Measurements from ENCODE around the gene TEX52.
"Not testable (repeated sequence)": the region's sequence is repeated elsewhere in the genome, so short reads cannot be mapped to it uniquely, and the experiment has no call there.

TEX52 gene

DNA sequence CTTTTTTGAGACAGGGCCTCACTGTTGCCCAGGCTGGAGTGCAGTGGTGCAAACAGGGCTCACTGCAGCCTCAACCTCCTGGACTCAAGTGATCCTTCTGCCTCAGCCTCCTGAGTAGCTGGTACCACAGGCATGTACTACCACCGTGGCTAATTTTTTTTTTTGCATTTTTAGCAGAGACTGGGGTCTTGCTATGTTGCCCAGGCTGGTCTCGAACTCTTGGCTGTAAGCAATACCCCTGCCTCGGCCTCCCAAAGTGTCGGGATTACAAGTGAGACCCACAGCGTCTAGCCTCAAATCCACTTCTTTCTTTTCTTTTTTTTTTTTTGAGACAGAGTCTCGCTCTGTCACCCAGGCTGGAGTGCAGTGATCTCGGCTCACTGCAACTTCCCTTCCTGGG, 6.6 kb upstream of the TEX52 start:
- DNase-seq: not testable (repeated sequence)

GRCh38 chr12:2862876-2863275, 6.0 kb upstream of the TEX52 start:
- no peak for DNase-seq

DNA sequence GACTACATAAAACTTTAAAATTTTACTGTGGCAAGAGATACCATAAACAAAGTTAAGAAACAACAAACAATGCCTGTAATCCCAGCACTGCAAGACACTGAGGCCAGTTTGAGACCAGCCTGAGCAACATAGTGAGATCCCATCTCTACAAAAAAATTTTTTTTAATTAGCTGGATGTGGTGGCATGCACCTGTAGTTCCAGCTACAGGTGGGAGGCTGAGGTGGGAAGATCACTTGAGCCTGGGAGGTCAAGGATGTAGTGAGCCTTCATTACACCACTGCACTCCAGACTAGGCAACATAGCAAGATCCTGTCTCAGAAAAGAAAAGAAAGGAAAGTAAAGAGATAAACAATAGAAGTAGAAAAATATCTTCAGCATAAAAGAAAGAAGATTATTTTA, 3.3 kb upstream of the TEX52 start:
- DNase-seq: no peak

DNA sequence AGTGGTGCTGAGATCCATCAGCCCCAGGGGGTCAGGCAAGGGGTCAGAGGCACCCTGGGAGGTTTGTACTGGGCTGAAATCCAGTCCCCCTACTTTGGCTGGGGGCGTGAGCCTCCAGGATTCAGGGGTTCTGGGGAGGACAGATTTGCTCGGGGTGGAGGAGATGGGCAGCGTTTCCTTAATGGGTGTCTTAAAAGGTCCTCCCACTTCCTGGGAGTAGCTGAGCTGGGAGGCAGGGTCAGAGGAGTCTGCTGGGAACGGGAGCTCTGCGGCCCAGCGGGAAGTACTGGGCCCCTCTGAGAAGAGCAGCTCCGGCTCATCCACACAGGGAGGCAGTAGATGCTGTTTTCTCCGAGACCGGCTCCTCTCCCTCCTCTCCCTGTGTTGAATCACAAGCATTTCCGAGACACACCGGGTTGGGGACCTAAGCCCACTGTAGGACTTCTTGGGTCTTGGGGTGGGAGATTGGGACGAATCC, 2.1 kb upstream of the TEX52 start:
- DNase-seq: no peak

DNA sequence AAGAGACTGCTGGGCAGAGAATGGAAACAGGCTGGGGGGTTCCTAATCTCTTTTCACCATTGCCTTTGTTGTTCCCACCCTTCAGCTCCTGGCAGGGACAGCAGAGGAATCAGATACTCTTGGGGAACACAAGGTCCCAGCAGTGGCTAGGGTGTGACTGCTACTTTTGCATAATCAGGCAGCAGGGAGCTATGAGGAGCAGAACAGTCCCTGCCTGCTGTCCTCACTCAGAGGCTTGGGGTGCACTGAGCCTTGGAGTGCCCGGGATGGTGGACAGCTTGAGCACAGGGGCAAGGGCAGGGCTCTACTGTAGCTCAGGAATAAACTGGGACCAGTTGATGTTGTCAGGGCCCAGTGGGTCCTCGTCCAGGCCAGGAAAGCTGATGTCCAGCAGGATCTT, 1.5 kb upstream of the TEX52 start:
- DNase-seq: no peak

DNA sequence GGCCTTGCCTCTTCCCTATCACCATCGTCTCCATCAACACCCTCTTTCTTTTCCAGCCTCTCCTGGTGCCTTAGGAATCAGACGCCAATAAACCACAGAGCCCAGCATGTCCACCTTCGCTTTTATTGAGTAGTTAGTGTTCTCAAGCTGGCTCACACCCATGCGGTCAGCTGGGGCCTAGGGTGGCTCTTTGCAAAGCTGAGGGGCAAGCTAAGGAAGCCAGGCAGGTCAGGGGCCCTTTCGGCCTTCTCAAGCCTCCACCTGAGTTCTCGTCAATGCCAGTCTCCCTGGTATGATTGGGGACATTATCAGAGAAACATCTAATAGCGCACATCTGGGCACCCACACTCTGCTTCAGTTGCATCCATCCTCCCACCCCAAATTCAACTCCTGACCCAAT, 737 bp upstream of the TEX52 start:
- DNase-seq: no peak

GRCh38 chr12:2856051-2856450, 788 bp downstream of the TEX52 start:
- DNase-seq: no peak

- no peak for DNase-seq
Measured at GRCh38 chr12:2855546-2855945, 1.3 kb downstream of the TEX52 start.

DNA sequence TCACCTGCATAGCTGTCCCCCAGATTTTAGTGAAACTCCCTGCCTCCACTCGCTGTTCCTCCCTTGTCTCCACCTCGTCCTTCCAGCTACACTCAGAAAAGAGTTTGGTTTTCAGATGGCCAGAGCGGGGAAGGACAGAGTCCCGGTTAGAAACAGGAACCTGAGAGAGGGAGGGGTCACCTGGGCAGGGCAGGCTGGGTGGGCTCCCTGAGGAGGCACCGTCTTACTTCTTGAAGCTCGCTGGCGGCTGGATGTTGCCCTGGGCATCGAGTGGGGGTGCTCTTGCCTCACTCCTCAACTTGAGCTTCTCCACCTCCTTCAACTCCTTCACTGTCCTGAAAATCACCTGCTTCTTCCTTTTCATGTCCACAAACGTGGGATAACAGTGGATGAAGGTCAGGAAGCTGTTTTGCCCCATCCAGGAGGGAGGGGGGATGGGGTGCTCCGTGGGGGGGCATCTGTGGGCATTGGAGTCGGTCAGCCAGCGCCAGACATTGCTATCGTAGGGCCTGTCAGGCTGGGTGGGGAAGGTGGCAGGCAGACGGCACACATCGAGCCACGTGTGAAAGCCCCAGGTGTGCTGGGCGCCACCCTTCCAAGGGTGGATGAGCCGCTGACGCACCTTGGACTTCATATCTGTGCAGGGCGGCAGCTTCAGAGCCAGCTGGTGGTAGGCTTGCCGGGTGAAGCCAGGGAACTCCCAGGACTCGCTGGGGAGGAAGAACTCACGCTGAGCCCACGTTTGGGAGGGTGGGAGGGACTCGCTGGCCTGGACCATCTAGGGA, 2.0 kb downstream of the TEX52 start:
- no peak for DNase-seq

GRCh38 chr12:2853626-2854025, 3.2 kb downstream of the TEX52 start:
- peak; percentile 26 to 57 for DNase-seq

DNA sequence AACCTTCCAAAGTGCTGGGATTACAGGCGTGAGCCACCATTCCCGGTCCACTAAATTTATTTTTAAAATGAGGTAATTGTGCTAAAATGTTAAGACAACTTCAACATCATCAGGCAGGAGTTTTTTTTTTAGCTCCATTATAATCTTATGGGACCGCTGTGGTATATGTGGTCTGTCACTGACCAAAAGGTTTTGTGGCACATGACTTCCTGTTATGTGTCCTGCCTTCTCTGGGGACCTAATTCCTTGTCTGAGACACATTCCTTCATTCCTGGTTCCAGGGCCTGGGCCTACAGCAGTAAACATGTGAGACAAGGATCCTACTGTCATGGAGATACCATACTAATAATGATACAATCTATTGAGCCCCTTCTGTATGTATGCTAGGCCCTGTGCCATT, 4.9 kb downstream of the TEX52 start:
- DNase-seq: no peak

- no peak for DNase-seq
Measured at GRCh38 chr12:2845280-2845679, 11.6 kb downstream of the TEX52 start.

DNA sequence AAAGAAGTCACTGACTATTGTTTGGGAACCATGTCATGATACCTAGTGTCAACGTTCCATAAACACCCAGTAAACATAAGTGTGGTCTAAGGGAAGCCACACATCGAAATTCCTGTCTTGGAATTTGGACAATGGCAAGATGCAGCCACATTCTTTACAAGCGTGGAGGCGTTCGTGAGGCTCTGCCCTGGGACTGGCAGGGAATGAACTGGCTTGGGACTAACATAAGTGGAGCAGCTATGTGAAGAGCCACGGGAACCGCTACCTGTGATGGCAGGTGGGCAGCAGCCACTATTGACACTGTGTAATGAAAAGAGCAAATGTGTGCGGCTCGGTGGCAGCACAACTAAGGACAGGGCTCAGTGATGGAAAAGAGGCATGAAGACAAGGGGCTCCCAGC, 12.1 kb downstream of the TEX52 start:
- DNase-seq: no peak

DNA sequence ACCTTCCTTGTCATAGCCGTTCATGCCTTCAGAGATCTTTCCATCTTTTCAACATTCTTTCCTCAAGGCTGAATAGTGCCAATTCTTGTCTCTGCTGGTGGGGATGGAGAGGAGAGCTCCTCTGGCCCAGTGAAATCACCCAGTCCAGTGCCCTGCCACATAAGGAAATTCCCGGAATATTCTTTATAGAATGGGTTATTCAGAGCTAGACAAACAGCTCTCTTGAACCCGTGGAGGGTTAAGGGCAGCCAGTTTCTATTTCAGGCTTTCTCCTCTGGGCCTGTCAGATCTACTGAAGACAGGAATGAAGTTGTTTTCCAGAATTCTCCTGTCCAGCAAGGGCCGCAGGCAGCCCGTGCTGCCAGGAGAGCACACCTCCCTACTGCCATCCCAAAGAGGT, 13.9 kb downstream of the TEX52 start:
- no peak for DNase-seq

DNA sequence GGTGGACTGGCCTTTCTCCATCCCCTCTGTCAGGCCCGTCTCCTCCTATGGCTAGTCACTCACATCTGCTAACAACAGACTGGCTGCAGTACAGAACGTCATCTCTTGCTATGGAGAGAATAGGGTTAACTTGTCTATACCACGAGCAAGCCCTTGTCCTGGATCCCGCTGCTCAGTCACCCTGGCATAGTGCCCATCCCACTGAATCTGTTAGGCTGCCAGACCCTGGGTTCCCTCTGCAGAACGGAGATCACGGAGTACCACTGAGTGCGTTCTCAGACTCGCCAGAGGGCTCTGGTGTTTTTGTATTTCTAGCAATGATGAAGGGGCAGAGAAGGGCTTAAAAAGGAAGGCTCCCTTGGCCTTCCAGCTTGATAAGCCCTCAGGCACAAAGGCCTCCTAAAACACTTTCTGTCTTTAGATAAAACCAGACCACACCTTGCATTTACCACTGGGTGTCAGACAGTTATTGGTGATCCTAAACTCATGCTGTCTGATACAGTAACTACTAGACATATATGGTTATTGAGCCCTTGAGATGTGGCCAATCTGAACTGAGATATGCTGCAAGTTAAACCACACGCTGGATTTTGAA, 15.7 kb downstream of the TEX52 start:
- no peak for DNase-seq

DNA sequence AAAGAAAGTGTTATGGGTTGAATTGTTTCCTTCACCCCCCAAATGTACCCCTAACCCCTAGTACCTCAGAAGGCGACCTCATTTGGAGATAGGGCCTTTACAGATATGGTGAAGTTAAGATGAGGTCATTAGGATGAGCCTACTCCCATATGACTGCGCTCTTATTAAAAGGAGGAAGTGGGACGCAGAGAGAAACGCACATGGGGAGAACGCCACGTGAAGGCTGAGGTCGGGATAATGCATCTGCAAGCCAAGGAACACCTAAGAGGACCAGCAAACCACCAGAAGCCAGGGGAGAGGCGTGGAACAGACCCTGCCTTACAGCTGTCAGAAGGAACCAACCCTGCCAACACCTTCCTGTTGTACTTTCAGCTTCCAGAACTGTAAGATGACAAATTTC, 20.3 kb downstream of the TEX52 start:
- DNase-seq: no peak

GRCh38 chr12:2835691-2836403, 21.0 kb downstream of the TEX52 start:
- no peak for DNase-seq

GRCh38 chr12:2834581-2835491, 22.0 kb downstream of the TEX52 start, which contains the start of gene NRIP2:
Gene NRIP2, minus strand, starts transcription at chr12:2835035. Its CDS starts 52 bp downstream, at chr12:2834983.
- peak in 1 of 2 experiments; percentile 17 for DNase-seq

DNA sequence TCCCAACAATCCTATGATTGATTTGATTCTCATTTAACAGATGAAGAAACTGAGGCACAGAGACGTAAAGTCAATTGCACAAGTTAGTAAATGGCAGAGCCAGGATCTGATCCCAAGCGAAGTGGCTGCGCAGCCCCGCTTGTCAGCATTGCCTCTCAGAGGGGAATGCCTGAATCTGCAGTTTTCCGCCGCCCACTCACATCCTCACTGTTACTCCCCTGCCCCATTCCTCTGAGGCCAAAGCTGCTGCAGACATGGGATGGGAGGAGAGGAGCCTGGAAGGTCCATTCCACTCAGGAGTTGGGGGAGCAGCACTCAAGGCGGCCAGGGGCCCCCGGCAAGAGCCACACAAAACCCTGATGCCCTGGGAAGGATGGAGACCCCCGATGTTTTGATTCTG, 23.0 kb downstream of the TEX52 start:
- no peak for DNase-seq

- no peak for DNase-seq
Measured at GRCh38 chr12:2833327-2833726, 23.5 kb downstream of the TEX52 start.

- no peak for DNase-seq
Measured at GRCh38 chr12:2832550-2833127, 24.2 kb downstream of the TEX52 start.

GRCh38 chr12:2829275-2829674, 27.6 kb downstream of the TEX52 start:
- DNase-seq: no peak

Measured in NCI-H524 (cell line).